A549 (cell line): Measurements from ENCODE around the gene LYPD6B. TPM values are rescaled to one million over a fixed set of nuclear protein-coding genes. Genes with fewer than 3 reads are reported as not detected.

Source experiments
- ATAC-seq, 2 experiments: fragments of 200-7000 bp in 1 of 2; fragments of >200 bp in 1 of 2; cut with Nextera tagmentation in 1 of 2; cut with Tn5 transposase in 1 of 2; 3 replicates each; pipeline versions ENCODE4 v1.8.0 to v1.9.1; 2018 to 2020; ENCODE audit warnings: mild to moderate bottlenecking in 1 of 2, moderate library complexity in 1 of 2
- CTCF ChIA-PET: fragments of 300-600 bp; sonication (Branson Sonifier 250); formaldehyde crosslinking; extraction: SDS; loops from one replicate; lab custom pipeline; 2021; ENCODE audit warnings: antibody characterized with exemption, inconsistent platforms; lab: Yijun Ruan, JAX
- POLR2A ChIA-PET: fragments of 350-600 bp; formaldehyde crosslinking; extraction: SDS; loops from one replicate; lab custom pipeline; 2021; ENCODE audit warnings: antibody characterized with exemption, inconsistent platforms; lab: Yijun Ruan, JAX
- DNase-seq, 2 experiments: peaks; one replicate each; pipeline versions ENCODE4 v3.0.0 to v3.0.0-alpha.2; 2011 to 2016; ENCODE audit warnings: low read depth in 1 of 2, low spot score in 1 of 2
- FAIRE-seq: peaks from 2 replicates; lab custom pipeline; 2011; peaks lifted over from hg19 to GRCh38; lab: Jason Lieb, UNC
- H3K27ac ChIP-seq, 2 experiments: fragments of >200 bp; sonication (Bioruptor Twin); formaldehyde crosslinking; 3 replicates each; pipeline ENCODE4 v1.5.1; 2016 to 2017
- H3K4me1 ChIP-seq: fragments of >200 bp; sonication (Bioruptor Twin); formaldehyde crosslinking; 3 replicates; pipeline ENCODE4 v1.6.1; 2016
- H3K4me2 ChIP-seq: fragments of >200 bp; sonication (Bioruptor Twin); formaldehyde crosslinking; 3 replicates; pipeline ENCODE4 v1.6.1; 2016
- H3K4me3 ChIP-seq: fragments of >200 bp; sonication (Bioruptor Twin); formaldehyde crosslinking; 3 replicates; pipeline ENCODE4 v1.5.1; 2016
- H3K9me3 ChIP-seq: fragments of >200 bp; sonication (Bioruptor Twin); formaldehyde crosslinking; 3 replicates; pipeline ENCODE4 v1.6.1; 2016
- CBX2 ChIP-seq: fragments of 200-600 bp; sonication (generic); IDR thresholded peaks from 2 replicates; pipeline ENCODE4 v1.6.1; 2016; ENCODE audit warnings: low read depth, mild to moderate bottlenecking, borderline replicate concordance
- CHD2 ChIP-seq: fragments of 150-350 bp; IDR thresholded peaks from 2 replicates; pipeline ENCODE4 v1.6.1; 2014; ENCODE audit warnings: low read length; ENCODE audit not compliant: partially characterized antibody
- CTCF ChIP-seq: fragments of >200 bp; sonication (Bioruptor Twin); formaldehyde crosslinking; IDR thresholded peaks from 3 replicates; pipeline ENCODE4 v1.5.1; 2016
- EHMT2 ChIP-seq: fragments of 200-600 bp; sonication (generic); IDR thresholded peaks from 2 replicates; pipeline ENCODE4 v1.6.1; 2016; ENCODE audit warnings: antibody characterized with exemption, low read depth, mild to moderate bottlenecking, moderate library complexity
- ELK1 ChIP-seq: fragments of 150-350 bp; IDR thresholded peaks from 2 replicates; pipeline ENCODE4 v1.6.1; 2014; ENCODE audit warnings: low read depth, mild to moderate bottlenecking, low read length
- ESRRA ChIP-seq: fragments of 150-350 bp; IDR thresholded peaks from 2 replicates; pipeline ENCODE4 v1.6.1; 2014; ENCODE audit warnings: mild to moderate bottlenecking, low read length, borderline replicate concordance
- FOSB ChIP-seq: fragments of 250-450 bp; sonication (Bioruptor Pico); IDR thresholded peaks from 2 replicates; pipeline ENCODE4 v1.5.0; 2020; ENCODE audit warnings: mild to moderate bottlenecking, moderate library complexity
- FOSL2 ChIP-seq, 2 experiments: fragments of 450-650 bp in 1 of 2; fragments of >200 bp in 1 of 2; sonication (Bioruptor Twin) in 1 of 2; formaldehyde crosslinking; IDR thresholded peaks; 2 replicates each; pipeline versions ENCODE4 v1.5.0 to v1.6.1; 2016 to 2020; ENCODE audit warnings: mild to moderate bottlenecking in 1 of 2, moderate library complexity in 1 of 2
- FOXS1 ChIP-seq: fragments of 250-450 bp; sonication (Bioruptor Pico); IDR thresholded peaks from 2 replicates; pipeline ENCODE4 v1.5.0; 2020; ENCODE audit warnings: mild to moderate bottlenecking, moderate library complexity
- HES2 ChIP-seq: fragments of >200 bp; sonication (Bioruptor Twin); formaldehyde crosslinking; IDR thresholded peaks from 2 replicates; pipeline ENCODE4 v1.6.1; 2016
- HEYL ChIP-seq: fragments of 250-450 bp; sonication (Bioruptor Pico); IDR thresholded peaks from 2 replicates; pipeline ENCODE4 v1.8.0; 2021; ENCODE audit warnings: mild to moderate bottlenecking, moderate library complexity
- HOXB13 ChIP-seq: fragments of 250-450 bp; sonication (Bioruptor Pico); IDR thresholded peaks from 2 replicates; pipeline ENCODE4 v1.5.0; 2020; ENCODE audit warnings: low read depth, mild to moderate bottlenecking, moderate library complexity
- HOXB5 ChIP-seq: fragments of 250-450 bp; sonication (Bioruptor Pico); IDR thresholded peaks from 2 replicates; pipeline ENCODE4 v1.5.0; 2020; ENCODE audit warnings: mild to moderate bottlenecking, moderate library complexity
- JUN ChIP-seq, 2 experiments: fragments of >200 bp; sonication (Bioruptor Twin); formaldehyde crosslinking; IDR thresholded peaks; 2 replicates in 1 of 2; 3 replicates in 1 of 2; pipeline ENCODE4 v1.6.1; 2016 to 2017
- JUNB ChIP-seq: fragments of >200 bp; sonication (Bioruptor Twin); formaldehyde crosslinking; IDR thresholded peaks from 2 replicates; pipeline ENCODE4 v1.6.1; 2016
- MAX ChIP-seq: IDR thresholded peaks from 2 replicates; pipeline ENCODE4 v1.6.1; 2012
- MYC ChIP-seq: IDR thresholded peaks from 2 replicates; pipeline ENCODE4 v1.6.1; 2012; ENCODE audit warnings: mild to moderate bottlenecking, inconsistent platforms, low read length, improper control_type of control experiment, borderline replicate concordance
- PBX3 ChIP-seq: IDR thresholded peaks from 2 replicates; pipeline ENCODE4 v1.6.1; 2012
- PHF8 ChIP-seq: fragments of 200-600 bp; sonication (generic); IDR thresholded peaks from 2 replicates; pipeline ENCODE4 v1.6.1; 2016; ENCODE audit warnings: low read depth, mild to moderate bottlenecking, antibody characterized with exemption, moderate library complexity, borderline replicate concordance
- RARB ChIP-seq: fragments of 250-450 bp; sonication (Bioruptor Pico); IDR thresholded peaks from 2 replicates; pipeline ENCODE4 v1.8.0; 2021; ENCODE audit warnings: mild to moderate bottlenecking, moderate library complexity
- RFX5 ChIP-seq: fragments of 450-650 bp; IDR thresholded peaks from 2 replicates; pipeline ENCODE4 v1.7.1; 2014; ENCODE audit warnings: antibody characterized with exemption, mild to moderate bottlenecking, moderate library complexity
- RNF2 ChIP-seq: fragments of 200-600 bp; sonication (generic); IDR thresholded peaks from 2 replicates; pipeline ENCODE4 v1.6.1; 2016; ENCODE audit warnings: low read depth, mild to moderate bottlenecking, antibody characterized with exemption, moderate library complexity, borderline replicate concordance
- SMC3 ChIP-seq: fragments of >200 bp; sonication (Bioruptor Twin); formaldehyde crosslinking; IDR thresholded peaks from 3 replicates; pipeline ENCODE4 v1.6.1; 2018; ENCODE audit warnings: inconsistent platforms
- TFCP2L1 ChIP-seq: fragments of 250-450 bp; sonication (Bioruptor Pico); IDR thresholded peaks from 2 replicates; pipeline ENCODE4 v1.5.0; 2021; ENCODE audit warnings: mild to moderate bottlenecking
- ZC3H11A ChIP-seq: fragments of 450-650 bp; IDR thresholded peaks from 2 replicates; pipeline ENCODE4 v1.6.1; 2014; ENCODE audit warnings: antibody characterized with exemption, mild to moderate bottlenecking
- ZNF302 ChIP-seq: fragments of 250-450 bp; sonication (Bioruptor Pico); IDR thresholded peaks from 2 replicates; pipeline ENCODE4 v1.9.0; 2021; ENCODE audit warnings: inconsistent platforms, mild to moderate bottlenecking, moderate library complexity
- ZSCAN20 ChIP-seq: fragments of 250-450 bp; sonication (Bioruptor Pico); IDR thresholded peaks from 2 replicates; pipeline ENCODE4 v1.8.0; 2022; ENCODE audit warnings: mild to moderate bottlenecking, moderate library complexity
- WGBS: methylation state at CpG from one replicate; pipeline ENCODE4 v1.1.6; 2017; ENCODE audit errors: missing lambda C conversion rate; 5-methylcytosine and 5-hydroxymethylcytosine counted together
- polyA minus RNA-seq: library from RNA; depleted of rRNA, polyadenylated mRNA; stranded (reverse); fragments of >200 nt; gene quantifications from 2 replicates; pipeline ENCODE4 v1.2.3, GENCODE V29; 2011; rRNA and poly(A)+ RNA removed
- polyA plus RNA-seq, 4 experiments: library from polyadenylated mRNA; depleted of rRNA in 3 of 4; stranded (reverse); fragments of >200 nt; fragmentation: RNase III in 1 of 4; extraction: RNeasy Plus Mini Kit Qiagen cat#74134 plus additional on column Dnase treatment in 1 of 4; gene quantifications; 2 replicates in 3 of 4; 3 replicates in 1 of 4; pipeline ENCODE4 v1.2.3, GENCODE V29; 2011 to 2017

LYPD6B gene
- not detected in 2 replicates for polyA plus RNA-seq (2011; rRNA removed)
- 0.04 TPM in 1 of 2 replicates, not detected in the other for polyA plus RNA-seq (2012; cell fraction: cytosol; rRNA removed)
- not detected in 2 replicates for polyA plus RNA-seq (2012; cell fraction: nucleus; rRNA removed)
- polyA plus RNA-seq (2017; fragmentation: RNase III; extraction: RNeasy Plus Mini Kit Qiagen cat#74134 plus additional on column Dnase treatment), result not detected in 3 replicates
- not detected in 2 replicates for polyA minus RNA-seq

GRCh38 chr2:149038442-149039212 is at the start of gene LYPD6B:
LYPD6B (plus strand) TSS chr2:149038699; CDS start chr2:149130949, 92,250 bp downstream.
- ATAC-seq (peak; percentile 55 to 74; a peak in 5 of 6 replicates), FAIRE-seq (no peak), DNase-seq (peak in 1 of 2 experiments; percentile 3)
- Histone ChIP-seq H3K4me2 (peak within 1 kb of the TSS; percentile 95), H3K4me3 (peak within 1 kb of the TSS; percentile 46), H3K9me3 (no peaks in the 10 kb centered on the region), H3K27ac (peak within 1 kb of the TSS in 1 of 2 experiments; percentile 21; a peak in 2 of 6 replicates), H3K4me1 (no peaks in the 10 kb centered on the region; the same call in 2 of the 3 replicates)
- 18% methylated on average over 8 of the region's 85 CpGs for WGBS
- ChIA-PET CTCF (interaction anchor here (0.8 to 1.3 kb wide), 3 partner anchors 21 to 522 kb away, joined by 3 read pairs; no protein-coding TSS in a partner anchor), POLR2A (no interaction called here)
- TF ChIP-seq PHF8, result no peak
- no peak for TF ChIP-seq ZSCAN20 (CRISPR knock-in tag)
- TF ChIP-seq ZC3H11A, result no peak
- TF ChIP-seq PBX3, result no peak
- no peak for TF ChIP-seq MAX
- no peak for TF ChIP-seq RNF2
- TF ChIP-seq JUNB, result no peak
- TF ChIP-seq HEYL (CRISPR knock-in tag), result no peak
- no peak for TF ChIP-seq ZNF302 (CRISPR knock-in tag)
- no peak for TF ChIP-seq MYC
- no peak for TF ChIP-seq FOXS1 (CRISPR knock-in tag)
- no peak for TF ChIP-seq JUN (IDR thresholded peaks at IDR 0.05)
- TF ChIP-seq HOXB13 (CRISPR knock-in tag), result no peak
- no peak for TF ChIP-seq RFX5
- TF ChIP-seq EHMT2, result no peak
- no peak for TF ChIP-seq ELK1
- TF ChIP-seq HES2, result no peak
- TF ChIP-seq TFCP2L1 (CRISPR knock-in tag), result no peak
- no peak for TF ChIP-seq HOXB5 (CRISPR knock-in tag)
- TF ChIP-seq ESRRA, result no peak
- TF ChIP-seq, all 56 proteins: peak for 0

- H3K27ac ChIP-seq, result no peak overlapping the region
- ChIA-PET CTCF (interaction anchor here (0.6 to 1.8 kb wide), 16 partner anchors 10 to 1055 kb away, joined by 3 to 8 read pairs (median 4); no protein-coding TSS in a partner anchor), POLR2A (no interaction called here)
- peak; percentile 93 to 97 for ATAC-seq
- no peak overlapping the region for H3K4me2 ChIP-seq
- no peaks in the 10 kb centered on the region for H3K4me1 ChIP-seq
- no peaks in the 10 kb centered on the region for H3K9me3 ChIP-seq
- 1% methylated on average over 6 of the region's 6 CpGs for WGBS
- no peak for FAIRE-seq
- DNase-seq, result peak; percentile 46 to 84
- H3K4me3 ChIP-seq, result no peak overlapping the region
- TF ChIP-seq RFX5 (no peak), CTCF (peak; percentile 81), EHMT2 (no peak), SMC3 (peak; percentile 82), FOSL2 (IDR thresholded peaks at IDR 0.05) (no peak), FOSL2 (CRISPR knock-in tag; IDR thresholded peaks at IDR 0.05) (no peak), FOSB (CRISPR knock-in tag) (no peak), RARB (CRISPR knock-in tag) (no peak), CHD2 (no peak), PBX3 (no peak), CBX2 (no peak)
These were observed 48.5 kb upstream of the LYPD6B start for GRCh38 chr2:148989882-148990493.
